ENCODE results near the gene SLBP. TPM values are rescaled to one million over a fixed set of nuclear protein-coding genes. Genes with fewer than 3 reads are reported as not detected.
A peak's percentile ranks its signal among the peaks of the same experiment; 100 is the strongest.

The SLBP gene
- total RNA-seq, 2 donors from 2014 or later: 29.8 to 30.5 TPM

DNA sequence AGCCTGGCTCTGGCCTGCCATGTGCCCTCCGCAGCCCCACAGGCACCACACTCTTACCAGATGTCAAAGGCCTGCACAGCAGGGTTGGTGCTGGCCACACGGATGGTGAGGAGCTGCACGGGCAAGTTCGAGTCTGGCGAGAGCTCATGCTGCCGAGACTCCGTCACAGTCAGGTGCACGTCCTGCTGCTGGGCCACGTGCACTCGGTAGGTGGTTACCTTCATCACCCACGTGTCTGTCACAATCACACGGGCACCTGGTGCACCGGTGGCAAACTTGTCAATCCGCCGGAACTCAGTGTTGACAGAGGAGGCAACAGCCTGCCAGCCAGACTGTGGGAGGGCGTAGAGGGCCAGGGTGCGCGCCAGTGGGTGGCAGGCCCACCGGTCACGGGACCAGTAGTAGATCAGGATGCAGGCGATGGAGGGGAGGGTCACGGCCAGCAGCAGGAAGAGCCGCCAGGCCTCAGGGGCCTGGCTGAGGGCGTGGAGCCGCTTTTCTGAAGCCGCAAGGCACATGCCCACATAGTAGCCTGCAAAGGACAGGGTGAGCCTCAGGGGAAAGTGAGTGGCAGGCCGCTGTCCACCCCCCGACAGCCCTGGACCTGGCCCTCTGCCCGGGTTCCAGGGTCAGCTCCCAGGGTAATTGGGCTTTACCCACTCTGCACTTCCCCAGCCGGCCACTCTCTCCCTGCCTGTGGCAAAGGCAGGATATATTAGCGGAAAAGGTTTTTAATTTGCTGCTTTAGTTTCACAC, 6.2 kb upstream of the SLBP start:
- H3K36me3 ChIP-seq: peaks cover 12% of the 10 kb centered on the region
- H3K9me3 ChIP-seq: no peaks in the 10 kb centered on the region
- no peak overlapping the region for H3K4me3 ChIP-seq
- H3K4me1 ChIP-seq (ENCODE audit: control insufficient read depth in 1 of 2, low read depth in 2 of 2): peaks cover 16 to 35% of the 10 kb centered on the region in 2 donors
- DNase-seq (ENCODE audit: low spot score): no peak
- no peaks in the 10 kb centered on the region for H3K27me3 ChIP-seq (replicated peaks; ENCODE audit: insufficient read depth)
- TF ChIP-seq, protein P1, sequence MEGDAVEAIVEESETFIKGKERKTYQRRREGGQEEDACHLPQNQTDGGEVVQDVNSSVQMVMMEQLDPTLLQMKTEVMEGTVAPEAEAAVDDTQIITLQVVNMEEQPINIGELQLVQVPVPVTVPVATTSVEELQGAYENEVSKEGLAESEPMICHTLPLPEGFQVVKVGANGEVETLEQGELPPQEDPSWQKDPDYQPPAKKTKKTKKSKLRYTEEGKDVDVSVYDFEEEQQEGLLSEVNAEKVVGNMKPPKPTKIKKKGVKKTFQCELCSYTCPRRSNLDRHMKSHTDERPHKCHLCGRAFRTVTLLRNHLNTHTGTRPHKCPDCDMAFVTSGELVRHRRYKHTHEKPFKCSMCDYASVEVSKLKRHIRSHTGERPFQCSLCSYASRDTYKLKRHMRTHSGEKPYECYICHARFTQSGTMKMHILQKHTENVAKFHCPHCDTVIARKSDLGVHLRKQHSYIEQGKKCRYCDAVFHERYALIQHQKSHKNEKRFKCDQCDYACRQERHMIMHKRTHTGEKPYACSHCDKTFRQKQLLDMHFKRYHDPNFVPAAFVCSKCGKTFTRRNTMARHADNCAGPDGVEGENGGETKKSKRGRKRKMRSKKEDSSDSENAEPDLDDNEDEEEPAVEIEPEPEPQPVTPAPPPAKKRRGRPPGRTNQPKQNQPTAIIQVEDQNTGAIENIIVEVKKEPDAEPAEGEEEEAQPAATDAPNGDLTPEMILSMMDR (IDR thresholded peaks at IDR 0.05): no peak
- ATAC-seq (ENCODE audit: insufficient number of reproducible peaks, low FRiP score, low read depth): no peak
- no peak overlapping the region for H3K27ac ChIP-seq

GRCh38 chr4:1717129-1718094, 5.3 kb upstream of the SLBP start:
- Histone ChIP-seq H3K9me3 (no peaks in the 10 kb centered on the region), H3K36me3 (peaks cover 12% of the 10 kb centered on the region), H3K4me1 (ENCODE audit: control insufficient read depth in 1 of 2, low read depth in 2 of 2) (peaks cover 11 to 32% of the 10 kb centered on the region in 2 donors), H3K4me3 (no peak overlapping the region), H3K27me3 (replicated peaks; ENCODE audit: insufficient read depth) (no peaks in the 10 kb centered on the region), H3K27ac (no peak overlapping the region)
- ATAC-seq (ENCODE audit: insufficient number of reproducible peaks, low FRiP score, low read depth): no peak
- no peak for DNase-seq (ENCODE audit: low spot score)
- TF ChIP-seq, protein P1 (IDR thresholded peaks at IDR 0.05): no peak

DNA sequence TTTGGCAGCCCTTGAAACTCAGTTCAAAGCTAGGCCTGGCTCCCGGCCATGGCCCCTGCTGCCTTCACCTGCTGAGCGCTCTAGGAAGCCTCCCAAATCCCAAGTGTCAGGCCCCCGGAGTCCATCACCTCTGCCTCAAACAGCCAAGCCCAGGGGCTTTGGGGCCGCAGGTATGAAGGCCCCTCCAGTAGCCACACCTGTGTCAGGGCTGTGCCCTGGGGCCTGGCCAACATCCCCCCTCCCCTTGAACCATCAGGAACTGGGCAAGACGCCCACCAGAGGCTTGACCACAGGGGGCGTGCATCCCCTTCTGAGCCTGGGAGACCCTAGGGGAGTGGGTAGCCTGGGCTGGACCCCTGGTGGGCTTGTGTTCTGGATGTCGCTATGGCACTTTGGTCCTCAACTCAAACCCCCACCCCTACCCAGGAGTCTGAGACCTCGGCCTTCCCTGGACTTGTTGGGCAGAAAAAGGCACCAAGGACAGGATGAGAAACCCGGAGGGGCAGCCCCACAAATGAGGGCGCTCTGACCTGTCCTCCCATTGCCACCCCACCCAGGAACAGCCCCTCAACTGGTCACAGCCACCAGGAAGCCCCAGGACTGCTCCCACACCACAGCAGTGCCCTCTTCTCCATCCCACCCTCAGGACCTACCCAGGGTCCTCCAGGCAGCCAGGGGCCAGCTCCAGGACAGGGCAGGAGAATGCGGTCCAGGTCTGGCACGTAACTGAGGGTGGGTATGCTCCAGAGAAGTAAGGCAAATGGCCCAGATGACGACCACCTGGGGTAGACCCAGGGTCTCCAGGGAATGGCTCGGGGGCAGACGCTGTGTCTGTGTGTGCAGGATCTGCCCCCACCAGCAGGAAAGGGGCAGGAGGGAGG, 4.2 kb upstream of the SLBP start:
- Histone ChIP-seq H3K27me3 (replicated peaks; ENCODE audit: insufficient read depth) (no peaks in the 10 kb centered on the region), H3K27ac (no peak overlapping the region), H3K4me1 (ENCODE audit: control insufficient read depth in 1 of 2, low read depth in 2 of 2) (peaks cover 11 to 23% of the 10 kb centered on the region in 2 donors), H3K36me3 (peaks cover 12% of the 10 kb centered on the region), H3K9me3 (no peaks in the 10 kb centered on the region), H3K4me3 (no peak overlapping the region)
- no peak for ATAC-seq (ENCODE audit: insufficient number of reproducible peaks, low FRiP score, low read depth)
- TF ChIP-seq, protein P1 (IDR thresholded peaks at IDR 0.05): no peak
- DNase-seq (ENCODE audit: low spot score): no peak

DNA sequence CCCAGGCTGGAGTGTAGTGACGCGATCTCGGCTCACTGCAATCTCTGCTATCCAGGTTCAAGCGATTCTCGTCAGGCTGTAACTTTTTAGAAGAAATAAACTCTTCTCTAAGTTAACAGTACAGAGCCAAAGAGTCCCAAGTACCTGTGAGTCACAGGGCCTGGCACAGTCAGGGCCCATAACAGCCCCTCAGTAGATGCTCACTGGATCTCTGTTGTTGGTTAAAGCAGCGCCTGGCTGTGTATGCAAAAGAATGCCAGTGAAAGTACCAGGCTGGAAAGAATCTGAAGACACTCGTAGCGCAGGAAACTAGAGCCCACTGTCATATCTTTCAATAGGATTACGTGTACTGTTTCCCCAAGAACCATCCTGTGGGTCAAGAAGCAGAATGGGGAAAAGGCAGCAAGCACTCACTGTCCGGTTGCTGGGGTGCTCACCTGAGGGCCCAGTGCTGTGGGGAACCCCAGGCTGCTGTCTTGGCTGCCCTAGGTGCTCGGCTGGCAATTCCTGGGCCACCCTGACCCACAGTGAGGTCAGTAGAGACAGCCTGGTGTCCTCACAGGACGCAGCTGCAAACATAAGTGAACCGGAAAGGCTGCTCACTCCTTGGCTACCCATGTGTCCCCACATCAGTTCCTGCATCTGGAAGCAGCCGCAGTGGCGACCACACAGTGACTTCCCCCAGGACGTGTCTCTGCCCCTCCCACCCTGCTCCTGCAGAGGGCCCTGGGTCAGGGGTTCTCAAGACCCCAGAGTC, 3.1 kb upstream of the SLBP start:
- H3K4me3 ChIP-seq: no peak overlapping the region
- H3K4me1 ChIP-seq (ENCODE audit: control insufficient read depth in 1 of 2, low read depth in 2 of 2): peaks cover 18 to 32% of the 10 kb centered on the region in 2 donors
- no peaks in the 10 kb centered on the region for H3K9me3 ChIP-seq
- TF ChIP-seq, protein P1 (IDR thresholded peaks at IDR 0.05): no peak
- peak overlapping the region in 1 of 2 donors; percentile 18 for H3K27ac ChIP-seq
- no peak for ATAC-seq (ENCODE audit: insufficient number of reproducible peaks, low FRiP score, low read depth)
- DNase-seq (ENCODE audit: low spot score): no peak
- H3K27me3 ChIP-seq (replicated peaks; ENCODE audit: insufficient read depth): no peaks in the 10 kb centered on the region
- peaks cover 12% of the 10 kb centered on the region for H3K36me3 ChIP-seq
